HG03139 (cell line): ENCODE results near the gene SYTL2.

ENCODE experiments used
- ATAC-seq: cut with Tn5 transposase; IDR thresholded peaks from one replicate; pipeline ENCODE4 v1.9.1; 2021; ENCODE audit not compliant: unreplicated experiment

Gene SYTL2

DNA sequence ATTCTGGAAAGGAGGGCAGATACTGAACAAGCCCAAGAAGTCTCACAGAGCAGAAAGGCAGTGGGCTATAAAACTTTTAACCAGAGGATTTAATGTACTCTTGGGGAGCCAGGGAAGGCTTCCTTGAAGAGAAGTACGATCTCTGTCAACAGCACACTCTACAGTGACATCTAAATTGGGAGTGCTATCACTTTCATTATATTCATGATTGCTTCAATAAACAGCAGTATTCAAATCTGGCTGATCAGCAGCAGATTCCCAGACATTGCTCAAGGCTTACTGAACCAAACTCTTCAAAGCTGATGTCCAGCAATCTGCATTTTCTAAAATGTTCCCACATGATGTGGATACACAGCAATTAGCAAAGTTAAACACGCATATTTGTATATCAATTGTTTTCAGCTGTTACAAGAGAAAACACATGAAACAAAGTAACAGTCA lies 44.2 kb downstream of the SYTL2 start:
- no peak for ATAC-seq

DNA sequence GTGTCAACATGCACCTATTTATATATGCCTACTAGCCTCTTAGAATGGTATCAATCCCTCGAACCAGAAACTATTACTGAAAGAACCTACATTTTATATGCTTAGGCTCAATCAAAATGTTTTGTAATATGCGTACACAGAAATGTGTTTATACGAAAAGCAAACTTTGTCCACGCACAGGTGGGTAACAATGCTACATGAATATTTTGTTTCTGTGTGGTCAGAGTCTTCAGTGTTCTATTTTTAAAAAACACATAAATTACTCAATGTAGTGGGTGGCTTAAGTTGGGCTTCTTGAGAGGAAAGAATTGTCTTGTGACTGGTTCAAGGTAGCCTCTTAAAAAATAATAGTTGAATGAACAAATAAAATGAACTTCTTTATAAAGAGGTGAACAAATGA lies 46.1 kb downstream of the SYTL2 start:
- ATAC-seq: no peak

DNA sequence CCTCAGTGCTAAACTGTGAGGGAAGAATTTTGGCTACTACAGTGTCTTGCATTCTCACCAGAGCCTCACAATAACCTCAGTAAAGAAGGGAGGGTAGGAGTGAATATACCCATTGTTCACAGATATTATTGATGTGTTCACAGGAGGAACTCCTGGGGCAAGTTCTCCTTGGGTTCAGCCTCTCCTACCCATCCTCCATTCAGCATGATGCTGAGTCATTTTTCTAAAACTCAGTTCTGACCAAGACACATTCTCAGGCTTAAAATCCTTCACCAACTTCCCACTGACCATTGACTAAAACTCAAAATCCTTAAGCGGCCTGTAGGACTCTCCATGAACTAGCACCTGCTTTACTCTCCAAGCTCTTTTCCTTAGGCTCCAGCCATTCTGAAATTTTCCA lies 48.7 kb downstream of the SYTL2 start:
- no peak for ATAC-seq

GRCh38 chr11:85759915-85760314 lies 51.0 kb downstream of the SYTL2 start:
- no peak for ATAC-seq

GRCh38 chr11:85758480-85759039 lies 52.4 kb downstream of the SYTL2 start:
- ATAC-seq: no peak

- ATAC-seq: no peak
Measured at GRCh38 chr11:85758026-85758425, 52.9 kb downstream of the SYTL2 start.

GRCh38 chr11:85756401-85757200 lies 54.3 kb downstream of the SYTL2 start:
- no peak for ATAC-seq

- ATAC-seq: no peak
Measured at GRCh38 chr11:85755701-85756100, 55.2 kb downstream of the SYTL2 start.

GRCh38 chr11:85755285-85755684 lies 55.7 kb downstream of the SYTL2 start:
- ATAC-seq: no peak

GRCh38 chr11:85752890-85753581 lies 57.9 kb downstream of the SYTL2 start:
- no peak for ATAC-seq

DNA sequence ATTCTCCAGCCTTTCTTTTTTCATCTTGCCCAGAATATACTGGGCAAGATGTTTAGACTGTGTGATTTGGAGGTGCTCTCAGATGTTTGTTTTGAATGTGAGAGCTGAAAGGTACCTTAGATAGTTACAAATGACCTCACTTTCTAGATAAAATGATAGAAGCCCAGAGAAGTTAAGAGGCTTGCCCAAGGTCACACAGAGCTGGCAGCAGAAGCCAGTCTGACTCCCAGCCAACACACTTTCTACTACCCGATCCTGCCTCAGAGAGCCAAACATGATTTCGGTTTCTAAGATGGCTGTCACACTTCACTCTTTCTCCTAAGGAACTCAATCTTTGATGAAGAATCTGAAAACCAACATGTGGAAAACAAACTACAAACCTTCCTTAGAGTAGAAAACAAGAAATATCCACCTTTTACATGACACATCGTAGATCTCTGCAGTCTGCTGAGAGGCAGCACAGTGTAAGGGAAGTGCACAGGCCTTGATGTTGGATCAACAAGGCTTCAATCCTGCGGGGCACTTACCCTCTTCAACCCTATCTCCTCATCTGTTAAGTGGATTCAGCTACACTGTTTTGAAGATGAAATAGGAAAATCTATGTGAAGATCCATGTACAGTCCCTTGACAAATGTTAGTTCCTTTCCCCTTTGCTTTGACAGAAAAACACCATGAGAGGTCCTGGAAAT lies 58.6 kb downstream of the SYTL2 start:
- no peak for ATAC-seq

GRCh38 chr11:85751724-85752123 lies 59.2 kb downstream of the SYTL2 start:
- ATAC-seq: no peak

- ATAC-seq: no peak
Measured at GRCh38 chr11:85750646-85751045, 60.3 kb downstream of the SYTL2 start.

DNA sequence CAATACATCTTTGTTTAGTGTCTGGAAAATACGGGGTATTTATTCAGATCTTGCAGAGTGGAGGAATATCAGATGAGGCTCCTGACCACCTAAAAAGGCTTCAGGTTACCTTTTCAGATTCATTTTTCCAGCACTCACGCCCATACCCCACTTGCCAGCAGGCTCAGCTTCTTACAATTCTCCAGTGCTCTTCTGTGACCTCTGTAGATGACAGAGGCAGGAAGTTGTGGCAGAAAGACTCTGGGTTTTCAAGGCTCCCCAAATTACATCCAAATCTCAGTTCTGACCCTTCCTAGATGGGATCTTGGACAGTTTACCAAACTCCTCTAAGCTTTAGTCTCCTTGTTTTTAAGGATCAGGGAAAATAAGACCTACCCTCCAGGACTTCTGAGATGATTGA lies 61.1 kb downstream of the SYTL2 start:
- ATAC-seq: no peak

GRCh38 chr11:85749287-85749834 lies 61.6 kb downstream of the SYTL2 start:
- no peak for ATAC-seq

DNA sequence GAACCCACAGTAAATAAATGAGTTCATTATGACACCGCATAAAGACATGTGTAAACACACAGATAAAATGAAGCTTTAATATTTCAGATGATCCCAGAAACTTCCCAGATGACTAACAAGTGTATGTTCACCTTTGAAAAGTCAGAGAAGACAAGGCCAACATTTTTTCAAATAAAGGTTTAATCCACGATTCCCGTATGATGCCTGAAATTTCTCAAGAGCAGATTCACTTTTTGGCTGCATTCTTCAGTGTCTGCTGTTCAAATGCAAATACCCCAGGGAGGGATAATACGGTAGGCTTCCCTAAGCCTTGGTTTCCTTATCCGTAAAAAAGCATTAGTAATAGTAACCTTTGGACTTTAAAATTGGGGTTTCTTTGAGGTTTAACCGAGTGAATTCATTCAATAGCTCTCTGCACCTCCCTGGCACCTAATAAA lies 62.5 kb downstream of the SYTL2 start:
- no peak for ATAC-seq

GRCh38 chr11:85746670-85747069 lies 64.3 kb downstream of the SYTL2 start:
- ATAC-seq: no peak

DNA sequence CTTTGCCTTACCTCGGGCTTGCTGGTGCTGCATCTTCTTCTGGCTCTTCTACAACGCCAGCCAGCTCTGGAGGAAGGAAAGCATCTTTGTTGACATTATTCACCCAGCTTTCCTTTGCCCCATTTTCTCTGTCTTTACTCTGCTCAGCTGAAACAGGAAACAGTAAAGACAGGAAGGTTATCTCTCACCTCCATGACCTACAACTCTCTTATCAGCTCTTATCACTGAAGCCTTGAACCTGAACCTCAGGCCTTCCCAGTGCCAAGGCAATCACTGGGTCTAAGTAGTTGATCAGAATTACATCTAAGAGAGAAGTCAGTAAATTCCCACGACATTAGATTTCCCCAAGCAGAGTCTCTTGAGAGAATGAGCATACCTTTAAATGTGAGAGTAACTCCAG lies 65.3 kb downstream of the SYTL2 start:
- no peak for ATAC-seq

- ATAC-seq: no peak
Measured at GRCh38 chr11:85742873-85743275, 68.1 kb downstream of the SYTL2 start.

DNA sequence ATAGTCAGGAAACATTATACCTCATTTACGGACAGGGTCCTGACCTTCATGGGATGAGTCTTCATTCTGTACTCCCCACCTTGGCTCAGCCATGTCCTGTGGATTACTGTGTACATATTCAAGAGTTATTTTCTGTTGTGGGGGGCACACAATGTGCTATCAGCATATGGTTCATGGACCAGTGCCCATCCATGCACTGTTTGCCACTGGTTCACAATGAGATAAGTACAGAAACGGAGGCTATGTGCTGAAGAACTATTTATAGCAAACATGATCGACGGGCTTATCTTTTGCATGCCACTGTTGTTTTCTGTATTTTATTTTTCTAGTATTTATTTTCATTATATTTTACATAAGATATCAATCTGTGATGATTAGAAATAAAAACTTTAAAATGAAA lies 68.6 kb downstream of the SYTL2 start:
- no peak for ATAC-seq
